HG03039 (cell line): ENCODE measurements around the gene BRD1.

Experiments
- ATAC-seq: cut with Tn5 transposase; IDR thresholded peaks from one replicate; pipeline ENCODE4 v1.9.1; 2021; ENCODE audit warnings: mild to moderate bottlenecking, moderate library complexity; ENCODE audit not compliant: unreplicated experiment

Gene BRD1

DNA sequence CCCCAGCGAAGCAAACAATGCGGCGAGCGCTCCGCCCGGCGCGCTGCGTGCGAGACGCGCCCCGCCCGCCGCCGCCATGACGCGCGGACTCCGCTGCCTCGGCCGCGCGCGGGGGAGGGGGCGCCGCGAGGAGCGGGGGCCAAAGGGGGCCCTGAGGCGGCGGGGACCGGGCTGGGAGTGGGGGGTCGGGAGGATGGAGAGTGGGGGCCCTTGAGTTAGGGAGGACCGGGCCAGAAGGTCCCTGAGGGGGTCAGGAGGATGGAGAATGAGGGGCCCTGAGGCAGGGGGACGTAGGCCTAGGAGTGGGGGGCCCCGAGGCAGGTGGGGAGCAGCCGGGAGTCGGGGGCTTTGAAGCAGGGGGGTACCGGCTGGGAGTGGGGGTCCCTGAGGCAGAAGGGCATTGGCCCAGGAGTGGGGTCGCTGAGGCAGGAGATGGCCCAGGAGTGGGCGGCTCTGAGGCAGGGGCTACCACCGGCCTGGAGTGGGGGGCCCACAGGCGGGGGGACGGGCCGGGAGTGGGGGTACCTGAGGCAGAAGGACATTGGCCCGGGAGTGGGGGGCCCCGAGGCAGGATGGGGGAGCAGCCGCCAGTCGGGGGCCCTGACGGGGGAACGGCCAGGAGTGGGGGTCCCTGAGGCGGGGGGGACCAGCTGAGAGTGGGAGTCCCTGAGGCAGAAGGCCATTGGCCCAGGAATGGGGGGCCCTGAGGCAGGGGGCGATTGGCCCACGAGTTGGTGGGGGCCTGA lies at the start of gene BRD1:
BRD1 (minus strand) TSS at position 21 of the 746 bp plus-strand sequence. CDS start 3,556 bp downstream, outside the sequence.
- peak; percentile 44 for ATAC-seq

- ATAC-seq, result no peak
Observed at GRCh38 chr22:49873228-49873940, 45.7 kb upstream of the BRD1 start.

- no peak for ATAC-seq
Observed at GRCh38 chr22:49872347-49872746, 44.7 kb upstream of the BRD1 start.

- ATAC-seq, result no peak
Observed at GRCh38 chr22:49871482-49871881, 43.8 kb upstream of the BRD1 start.

DNA sequence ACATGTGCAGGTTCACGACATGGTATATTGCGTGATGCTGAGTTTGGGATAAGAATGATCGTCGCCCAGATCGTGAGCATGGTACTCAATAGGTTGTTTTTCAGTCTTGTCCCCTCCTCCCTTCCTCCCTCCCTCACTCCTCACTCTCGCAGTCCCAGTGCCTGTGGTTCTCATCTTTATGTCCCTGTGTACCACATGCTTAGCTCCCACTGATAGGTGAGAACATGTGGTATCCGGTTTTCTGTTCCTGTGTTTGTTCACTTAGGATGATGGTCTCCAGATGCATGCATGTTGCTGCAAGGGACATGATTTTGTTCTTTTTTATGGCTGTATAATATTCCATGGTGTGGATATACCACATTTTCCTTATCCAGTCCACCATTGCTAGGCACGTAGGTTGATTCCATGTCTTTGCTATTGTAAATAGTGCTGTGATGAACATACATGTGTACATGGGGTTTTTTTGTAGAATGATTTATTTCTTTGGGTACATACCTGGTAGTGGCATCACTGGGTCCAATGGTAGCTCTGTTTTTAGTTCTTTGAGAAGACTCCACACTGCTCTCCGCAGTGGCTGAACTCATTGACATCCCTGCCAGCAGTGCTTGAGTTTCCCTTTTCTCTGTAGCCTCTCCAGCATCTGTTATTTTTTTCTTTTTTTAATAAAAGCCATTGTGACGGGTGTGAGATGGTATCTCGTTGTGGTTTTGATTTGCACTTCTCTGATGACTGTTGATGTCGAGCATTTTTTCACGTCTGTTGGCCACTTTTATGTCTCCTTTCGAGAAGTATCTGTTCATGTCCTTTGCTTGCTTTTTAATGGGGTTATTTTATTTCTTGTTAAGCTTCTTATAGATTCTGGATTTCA lies 42.4 kb upstream of the BRD1 start:
- ATAC-seq, result no peak

- ATAC-seq, result no peak
Observed at GRCh38 chr22:49869086-49869830, 41.6 kb upstream of the BRD1 start.

- no peak for ATAC-seq
Observed at GRCh38 chr22:49867303-49868265, 39.9 kb upstream of the BRD1 start.

- ATAC-seq, result no peak
Observed at GRCh38 chr22:49866646-49867045, 39.0 kb upstream of the BRD1 start.

DNA sequence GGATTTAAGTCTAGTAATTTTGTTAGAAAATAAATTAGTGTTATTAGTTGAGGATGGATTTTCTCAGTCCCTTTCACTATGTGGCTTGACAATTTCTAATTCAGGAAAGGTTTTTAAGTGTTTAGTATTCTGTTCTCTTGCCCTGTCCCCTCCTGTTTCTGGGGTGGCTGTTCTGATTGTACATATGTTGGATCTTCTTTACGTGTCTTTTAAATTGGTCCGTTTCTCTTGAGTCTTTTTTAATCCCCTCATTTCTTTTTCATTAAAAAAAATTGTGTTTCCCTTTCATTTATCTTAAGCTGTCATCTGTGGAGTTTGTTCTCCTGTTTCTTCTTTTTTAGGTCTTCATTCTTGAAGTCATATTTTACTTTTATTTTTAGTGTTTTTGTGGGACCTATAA lies 38.5 kb upstream of the BRD1 start:
- ATAC-seq, result no peak

GRCh38 chr22:49865156-49865555 lies 37.5 kb upstream of the BRD1 start:
- no peak for ATAC-seq

DNA sequence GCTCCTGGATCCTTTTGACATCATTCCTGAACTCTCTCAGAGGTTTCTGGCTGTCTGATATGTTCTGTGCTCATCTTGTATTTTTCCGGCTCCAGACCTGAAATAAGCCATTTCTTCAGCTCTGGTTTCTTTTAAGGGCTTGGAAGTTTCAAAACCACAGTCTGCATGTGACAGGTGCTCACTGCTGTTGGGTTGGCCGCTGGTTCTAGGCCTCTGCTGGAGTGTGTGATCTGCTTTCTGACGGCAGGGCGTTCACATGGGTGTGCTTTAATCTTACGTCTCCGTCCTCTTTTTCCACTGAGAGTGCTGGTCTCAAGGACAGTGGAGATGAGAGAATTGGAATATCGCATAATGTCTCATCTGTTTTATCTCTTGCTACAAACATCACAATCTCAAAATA lies 36.3 kb upstream of the BRD1 start:
- ATAC-seq, result no peak

DNA sequence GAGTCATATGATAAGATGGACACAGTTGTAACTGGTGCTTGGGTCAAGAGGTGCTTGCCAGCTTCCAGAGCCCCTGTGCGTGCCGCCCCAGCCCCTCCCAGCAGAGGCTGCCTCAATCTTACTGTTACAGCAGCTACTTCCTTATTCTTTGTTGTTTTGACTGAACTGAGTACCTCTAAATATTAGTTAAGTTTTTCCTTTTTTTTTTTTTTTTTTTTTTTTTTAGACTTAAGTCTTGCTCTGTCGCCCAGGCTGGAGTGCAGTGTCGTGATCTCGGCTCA lies 34.8 kb upstream of the BRD1 start:
- ATAC-seq, result no peak

DNA sequence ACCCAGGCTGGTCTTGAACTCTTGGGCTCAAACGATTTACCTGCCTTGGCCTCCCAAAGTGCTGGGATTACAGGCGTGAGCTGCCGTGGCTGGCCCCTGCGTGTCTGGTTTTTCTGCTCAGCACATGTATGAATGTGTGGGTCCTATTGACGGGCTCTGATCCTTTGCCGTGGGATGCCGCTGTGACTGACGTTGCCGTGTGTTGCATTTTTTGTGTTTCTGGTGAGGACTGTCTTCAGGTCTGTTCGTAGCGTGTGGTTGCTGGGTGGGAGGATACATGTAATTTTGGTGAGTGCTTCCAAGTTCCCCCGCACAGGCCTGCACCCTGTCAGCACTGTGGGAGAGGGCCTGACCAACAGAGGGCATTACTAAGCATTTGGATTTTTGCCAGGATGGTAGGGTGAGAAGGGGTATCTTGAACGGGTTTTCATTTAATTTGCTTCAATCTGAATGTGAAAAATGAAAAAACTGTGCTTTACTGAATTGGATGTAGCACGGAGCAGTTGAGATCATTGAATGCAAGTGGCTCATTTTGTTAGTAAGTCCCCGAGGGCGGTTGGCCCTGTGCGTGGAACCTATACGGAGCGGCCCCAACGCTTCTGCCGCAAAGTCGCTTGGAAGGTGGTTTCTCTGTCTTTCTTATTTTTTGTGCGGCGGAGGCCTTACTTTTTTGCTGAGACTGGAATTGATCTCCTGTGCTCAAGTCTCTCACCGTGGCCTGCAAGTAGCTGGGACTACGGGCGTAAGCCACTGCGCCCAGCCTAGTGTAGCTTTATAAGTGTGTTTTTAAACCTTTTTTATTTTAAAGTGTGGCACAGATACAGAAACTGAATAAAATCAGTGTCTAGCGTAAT lies 34.2 kb upstream of the BRD1 start:
- no peak for ATAC-seq

GRCh38 chr22:49858827-49859226 lies 31.2 kb upstream of the BRD1 start:
- no peak for ATAC-seq

DNA sequence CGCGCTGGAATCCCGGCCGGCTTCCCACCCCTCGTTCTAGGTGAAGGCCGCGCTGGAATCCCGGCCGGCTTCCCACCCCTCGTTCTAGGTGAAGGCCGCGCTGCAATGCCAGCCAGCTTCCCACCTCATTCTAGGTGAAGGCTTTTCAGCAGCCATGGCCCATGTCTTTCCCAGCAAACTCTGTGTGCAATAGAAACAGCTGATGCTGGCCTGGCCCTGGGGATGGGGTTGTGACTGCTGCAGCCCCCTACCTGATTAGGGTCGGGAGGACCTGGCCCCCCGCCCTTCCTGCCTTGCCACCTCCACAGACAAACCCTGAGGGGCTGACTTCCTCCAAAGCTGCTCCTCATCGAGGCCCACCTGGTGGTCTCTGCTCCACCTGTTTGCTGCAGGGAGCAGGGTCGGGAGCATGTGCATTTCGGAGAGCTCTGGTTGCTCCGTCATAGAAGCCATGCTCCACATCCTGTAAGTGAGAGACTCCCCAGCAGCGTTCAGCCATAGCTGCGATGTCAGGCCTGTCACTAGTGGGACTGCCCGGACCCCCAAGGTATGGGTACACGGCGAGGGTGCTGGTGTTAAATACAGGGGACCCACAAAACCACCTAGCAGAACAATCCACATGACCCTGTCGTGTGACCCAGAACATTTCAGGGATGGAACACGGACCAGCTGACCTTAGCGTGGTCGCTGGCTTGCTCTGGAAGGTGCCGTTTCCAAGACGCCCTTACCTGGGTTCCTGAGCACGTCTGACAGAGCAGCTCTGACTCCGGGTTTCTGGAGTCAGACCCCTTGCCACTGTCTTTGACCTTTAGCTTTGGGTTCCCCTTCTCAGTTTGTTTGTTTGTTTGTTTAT lies 29.3 kb upstream of the BRD1 start:
- ATAC-seq, result no peak

DNA sequence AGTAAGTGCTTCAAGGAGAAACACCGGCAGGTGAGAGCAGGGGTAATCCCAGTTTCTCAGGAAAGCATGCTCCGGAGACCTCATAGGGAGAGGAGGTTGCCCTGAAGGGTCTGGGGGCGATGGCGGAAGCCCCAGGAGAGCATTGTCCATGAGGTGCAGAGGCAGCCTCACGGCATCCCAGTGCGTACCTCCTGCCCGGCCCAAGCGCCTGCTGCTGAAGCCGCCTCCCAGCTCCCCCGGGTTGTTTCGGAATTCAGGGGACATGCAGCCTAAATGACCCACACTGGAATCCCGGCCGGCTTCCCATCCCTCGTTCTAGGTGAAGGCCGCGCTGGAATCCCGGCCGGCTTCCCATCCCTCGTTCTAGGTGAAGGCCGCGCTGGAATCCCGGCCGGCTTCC lies 28.7 kb upstream of the BRD1 start:
- no peak for ATAC-seq

GRCh38 chr22:49855251-49855911 lies 27.7 kb upstream of the BRD1 start:
- no peak for ATAC-seq
